GM18519 (cell line): ENCODE data around the gene EIF5.
"Not testable (repeated sequence)": the region's sequence is repeated elsewhere in the genome, so short reads cannot be mapped to it uniquely, and the experiment has no call there.

ENCODE experiments used
- ATAC-seq: cut with Tn5 transposase; IDR thresholded peaks from one replicate; pipeline ENCODE4 v1.9.1; 2021; ENCODE audit warnings: mild to moderate bottlenecking, moderate library complexity; ENCODE audit not compliant: unreplicated experiment, low FRiP score

The EIF5 gene

DNA sequence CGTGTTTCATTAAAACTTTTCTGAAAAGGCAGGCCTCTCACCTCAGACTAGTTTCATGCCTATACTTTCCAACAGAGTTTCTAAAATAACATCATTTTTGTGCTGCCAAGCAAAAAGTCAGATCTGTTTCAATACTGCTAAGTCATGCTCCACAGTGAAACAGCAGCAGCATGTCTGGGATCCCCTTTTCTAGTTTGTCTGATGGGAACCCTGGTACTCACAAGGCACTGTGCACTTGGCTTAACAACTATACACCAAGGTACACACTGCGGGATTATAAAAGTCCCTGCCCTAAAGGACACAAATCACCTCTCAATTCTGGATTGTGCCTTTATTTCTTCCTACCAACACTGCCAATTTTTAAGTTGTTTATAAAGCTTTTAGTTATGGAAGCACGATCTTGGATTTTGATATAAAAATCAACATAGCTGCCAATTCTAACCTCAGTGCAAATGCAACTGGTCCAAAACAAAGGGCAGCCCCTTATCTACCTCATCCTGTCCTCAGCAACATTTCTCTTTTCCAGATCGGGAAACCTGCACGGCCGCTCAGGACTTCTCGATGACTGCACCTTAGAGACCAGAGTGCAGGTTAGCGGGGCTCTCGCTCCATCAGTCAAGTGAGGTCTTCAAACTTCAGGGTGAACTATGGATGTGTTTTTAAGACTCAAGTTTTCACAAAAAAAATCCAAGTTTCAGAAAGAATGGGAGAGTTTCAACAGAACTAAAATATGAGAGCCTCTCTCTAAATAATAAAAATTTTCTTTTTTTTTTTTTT is 1.7 kb upstream of the EIF5 start:
- no peak for ATAC-seq

DNA sequence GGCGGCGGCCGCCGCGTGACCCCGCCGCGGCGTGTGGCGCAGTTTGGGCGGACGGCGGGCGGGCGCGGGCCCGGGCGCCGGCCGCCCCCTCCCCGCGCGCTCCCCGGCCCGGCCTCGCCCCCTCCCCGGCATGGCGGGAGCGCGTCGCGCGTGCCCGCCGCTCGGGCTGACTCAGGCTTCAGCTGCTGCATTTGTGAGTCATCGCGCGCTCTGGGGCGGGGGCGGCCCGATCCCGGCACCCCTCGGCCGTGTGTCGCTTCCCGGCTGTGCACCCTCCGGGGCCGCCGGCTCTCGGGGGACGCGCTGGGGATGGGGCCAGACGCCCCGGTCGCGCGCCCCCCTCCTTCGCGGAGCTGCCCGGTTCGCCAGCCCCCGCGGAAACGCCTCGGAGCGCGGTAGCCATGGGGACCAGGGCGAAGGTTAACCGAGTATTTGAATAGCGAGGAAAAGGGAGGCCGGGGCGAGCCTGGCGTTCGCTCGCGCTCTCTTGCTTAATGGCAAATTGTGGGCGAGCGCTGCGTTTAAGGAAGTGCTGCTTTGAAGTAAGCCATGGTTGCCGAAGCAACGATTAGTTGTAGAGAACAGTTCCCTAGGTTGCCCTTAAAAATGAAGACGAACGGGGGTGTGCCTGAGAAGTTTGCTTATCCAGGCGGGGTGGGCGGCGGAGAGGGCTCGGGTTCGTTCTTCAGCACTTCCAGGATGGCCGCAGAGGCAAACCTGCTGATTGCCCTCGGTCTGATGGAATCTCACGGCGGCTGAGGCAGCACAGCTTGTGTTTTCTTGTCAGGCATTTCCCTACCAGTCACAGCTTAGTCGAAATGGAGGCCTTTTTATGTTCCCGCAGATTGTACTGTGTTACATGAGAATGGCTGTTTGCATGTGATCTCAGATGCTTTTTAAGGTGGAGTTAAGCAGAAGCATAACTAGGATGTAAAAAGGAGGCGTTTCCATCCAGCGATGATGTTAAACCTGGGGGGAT is 896 bp downstream of the EIF5 start:
- no peak for ATAC-seq

DNA sequence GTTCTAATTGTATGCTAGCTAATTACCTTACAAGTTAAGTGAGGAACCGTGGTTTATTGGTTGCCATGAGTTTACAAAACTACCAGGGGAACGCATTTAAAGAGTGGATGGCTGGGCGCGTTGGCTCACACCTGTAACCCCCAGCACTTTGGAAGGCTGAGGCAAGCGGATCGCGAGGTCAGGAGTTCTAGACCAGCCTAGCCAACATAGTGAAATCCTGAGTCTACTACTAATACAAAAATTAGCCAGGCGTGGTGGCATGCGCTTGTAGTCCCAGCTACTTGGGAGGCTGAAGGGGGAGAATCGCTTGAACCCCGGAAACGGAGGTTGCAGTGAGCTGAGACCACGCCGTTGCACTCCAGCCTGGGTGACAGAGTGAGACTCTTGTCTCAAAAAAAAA is 2.2 kb downstream of the EIF5 start:
- ATAC-seq: no peak

DNA sequence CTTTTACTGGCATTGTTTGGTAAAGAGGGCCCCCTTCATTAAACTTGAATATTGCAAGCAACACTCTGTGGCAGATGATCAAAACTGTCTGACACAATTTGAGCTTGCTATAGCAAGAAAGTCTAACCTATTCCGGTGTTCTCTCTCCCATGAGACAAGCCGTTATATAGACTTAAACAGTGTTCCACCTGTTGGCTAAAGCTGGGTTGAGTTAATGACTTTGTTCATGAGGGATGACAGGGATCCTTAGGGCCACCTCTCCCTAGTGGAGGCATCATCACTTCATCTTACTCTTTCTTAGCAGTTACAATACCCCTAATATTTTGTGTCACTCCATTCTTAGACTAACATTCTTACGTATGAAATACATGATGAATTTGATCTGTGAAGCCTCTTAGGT is 3.8 kb downstream of the EIF5 start:
- no peak for ATAC-seq

DNA sequence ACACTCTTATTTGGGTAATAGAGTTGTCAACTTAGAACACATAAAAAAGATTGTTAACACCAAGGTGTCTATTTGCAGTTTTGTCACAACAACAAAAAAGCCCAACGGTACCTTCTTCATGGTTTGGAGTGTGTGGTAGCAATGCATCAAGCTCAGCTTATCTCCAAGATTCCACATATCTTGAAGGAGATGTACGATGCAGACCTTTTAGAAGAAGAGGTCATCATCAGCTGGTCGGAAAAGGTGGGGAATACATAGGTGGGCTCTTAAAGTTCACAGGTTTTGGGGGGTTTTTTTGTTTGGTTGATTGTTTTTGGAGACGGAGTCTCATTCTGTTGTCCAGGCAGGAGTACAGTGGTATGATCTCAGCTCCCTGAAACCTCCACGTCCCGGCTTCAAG is 5.5 kb downstream of the EIF5 start:
- ATAC-seq: no peak

DNA sequence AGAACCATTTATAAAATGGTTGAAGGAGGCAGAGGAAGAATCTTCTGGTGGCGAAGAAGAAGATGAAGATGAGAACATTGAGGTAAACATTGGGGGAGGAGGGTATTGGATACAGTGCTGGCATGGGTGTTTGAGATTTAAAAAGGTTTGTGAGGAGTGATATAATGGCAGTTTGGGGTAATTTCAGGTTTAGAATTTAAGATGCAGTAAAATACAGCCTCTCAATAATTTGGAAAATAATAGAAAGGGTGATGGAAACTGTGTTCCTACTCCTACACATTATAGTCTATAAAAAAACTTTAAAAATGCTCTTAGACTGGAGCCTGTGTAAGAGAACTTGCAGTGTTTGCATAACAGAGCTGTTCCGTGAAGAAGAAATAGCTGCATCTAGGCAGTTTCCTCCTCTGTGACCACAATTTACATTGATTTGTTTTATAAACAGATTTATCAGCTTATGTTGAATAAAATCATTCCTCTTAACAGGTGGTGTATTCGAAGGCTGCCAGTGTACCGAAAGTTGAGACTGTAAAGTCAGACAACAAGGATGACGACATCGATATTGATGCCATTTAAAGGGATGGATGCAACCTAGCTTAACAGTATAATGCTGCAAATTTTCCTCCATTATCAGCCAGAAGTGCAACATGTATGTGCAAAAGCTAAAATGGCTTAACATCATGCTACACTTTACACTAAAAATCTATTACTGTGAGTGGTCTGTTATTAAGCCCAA is 6.6 kb downstream of the EIF5 start:
- ATAC-seq: no peak

DNA sequence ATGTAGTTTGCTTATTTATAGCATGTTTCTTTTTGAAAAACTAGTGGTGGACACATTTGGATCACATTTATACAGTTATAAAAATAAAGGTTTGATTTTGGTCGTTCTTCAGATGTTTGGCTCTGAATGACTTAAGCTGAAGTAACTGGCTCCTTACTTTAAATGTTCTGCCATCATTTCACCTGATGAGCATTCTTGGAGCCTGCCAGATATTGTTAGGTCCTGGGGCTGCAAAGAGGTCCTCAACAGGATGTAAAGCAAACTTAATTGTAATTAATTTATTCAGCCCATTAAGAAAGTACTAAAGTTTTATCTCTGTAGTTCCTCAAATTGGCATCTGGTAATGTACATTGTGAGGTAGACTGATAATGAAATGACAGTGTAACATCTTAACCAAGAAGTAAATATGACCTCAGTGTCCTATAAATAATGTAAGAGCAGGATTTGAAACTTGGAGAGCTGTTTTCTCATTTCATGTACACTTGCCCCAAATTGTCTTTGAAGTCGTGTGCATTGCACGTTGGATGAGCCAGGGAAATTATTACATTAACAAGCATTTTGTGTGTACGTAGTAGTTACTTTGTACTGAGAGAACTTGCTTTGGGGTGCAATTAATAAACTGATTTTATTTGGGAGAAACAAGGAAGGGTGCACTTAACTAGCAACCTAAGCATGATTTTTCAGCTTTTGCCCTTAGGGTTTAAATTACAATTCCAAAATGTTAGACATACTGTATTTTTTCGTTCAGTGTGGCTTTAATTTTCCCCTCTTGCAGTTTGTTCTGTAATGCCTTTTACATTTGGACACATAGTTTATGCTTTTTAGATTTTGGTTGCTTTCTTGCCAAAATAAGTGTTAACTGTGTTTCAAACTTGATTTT is 7.5 kb downstream of the EIF5 start:
- no peak for ATAC-seq

DNA sequence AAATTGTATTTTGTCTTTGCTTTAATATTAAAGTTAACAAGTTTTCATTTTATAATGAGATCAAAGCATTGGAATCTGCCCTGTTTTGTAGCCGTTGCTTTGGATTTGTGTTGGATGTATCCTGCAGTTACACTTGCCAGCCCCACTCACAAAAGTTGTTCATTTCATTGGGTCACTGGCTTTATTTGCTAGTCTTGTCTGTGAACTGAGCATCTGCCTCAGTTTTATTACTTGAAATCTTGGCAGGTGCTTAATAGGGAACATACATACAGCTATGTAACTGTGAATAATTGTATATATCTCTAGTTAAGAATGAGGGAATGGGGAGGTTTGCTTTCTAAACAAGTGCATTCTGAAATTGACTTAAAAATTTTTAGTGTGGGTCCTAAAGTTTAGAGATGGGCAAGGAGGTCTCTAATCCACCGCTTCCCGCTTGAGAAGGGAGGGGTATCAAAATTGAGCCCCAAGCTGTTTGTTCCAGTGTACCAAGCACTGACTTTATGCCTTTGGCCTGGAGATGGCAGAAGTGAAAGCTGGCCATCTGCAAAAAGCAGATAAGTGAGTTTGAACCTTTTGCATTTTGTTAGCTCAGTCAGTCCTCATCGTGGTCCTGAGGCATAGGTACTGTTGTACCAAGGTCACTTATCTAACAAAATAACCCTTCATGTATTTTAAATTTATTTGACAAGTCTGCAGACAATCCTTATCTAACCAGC is 9.3 kb downstream of the EIF5 start:
- no peak for ATAC-seq

DNA sequence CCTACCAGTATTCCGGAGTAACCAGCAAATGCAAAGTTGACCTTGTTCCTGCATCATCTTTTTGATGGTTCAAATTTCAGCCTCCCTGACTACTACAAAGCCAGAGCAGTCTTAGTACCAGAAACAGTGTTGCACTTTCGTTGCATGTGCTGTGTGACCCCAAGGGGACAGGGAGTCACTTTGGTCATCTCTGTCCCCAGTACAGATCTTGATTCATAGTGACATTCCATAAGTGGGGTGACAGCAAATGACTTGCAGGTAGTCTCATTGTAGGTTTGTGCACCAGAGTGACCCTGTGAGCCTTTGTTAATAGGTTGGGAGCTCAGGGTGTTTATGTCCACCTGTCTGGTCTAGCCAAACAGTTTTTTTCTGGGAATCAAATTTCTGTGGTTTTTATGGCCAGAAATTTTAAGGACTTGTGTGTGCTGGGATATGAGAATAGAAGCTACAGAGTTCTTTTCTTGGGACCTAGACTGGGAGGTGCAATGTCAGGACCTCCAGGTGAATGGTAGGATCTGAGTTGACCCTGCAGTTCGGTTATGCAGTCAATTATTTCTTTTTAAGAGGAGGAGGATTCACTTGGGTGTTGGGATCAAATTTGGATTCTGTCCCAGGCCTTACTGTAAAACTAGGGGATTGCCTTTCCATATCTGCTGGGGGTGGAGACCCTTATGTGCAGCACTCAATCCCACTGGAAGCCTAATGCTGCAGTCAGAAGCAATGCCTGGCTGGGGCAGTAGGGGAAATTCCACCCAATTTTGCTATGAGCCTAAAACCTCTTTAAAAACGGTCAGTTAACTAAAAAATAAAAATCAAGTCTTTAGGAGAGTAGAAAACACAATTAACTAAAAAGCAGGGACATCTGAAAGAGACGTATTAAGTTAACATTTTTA is 10.1 kb downstream of the EIF5 start:
- ATAC-seq: no peak

DNA sequence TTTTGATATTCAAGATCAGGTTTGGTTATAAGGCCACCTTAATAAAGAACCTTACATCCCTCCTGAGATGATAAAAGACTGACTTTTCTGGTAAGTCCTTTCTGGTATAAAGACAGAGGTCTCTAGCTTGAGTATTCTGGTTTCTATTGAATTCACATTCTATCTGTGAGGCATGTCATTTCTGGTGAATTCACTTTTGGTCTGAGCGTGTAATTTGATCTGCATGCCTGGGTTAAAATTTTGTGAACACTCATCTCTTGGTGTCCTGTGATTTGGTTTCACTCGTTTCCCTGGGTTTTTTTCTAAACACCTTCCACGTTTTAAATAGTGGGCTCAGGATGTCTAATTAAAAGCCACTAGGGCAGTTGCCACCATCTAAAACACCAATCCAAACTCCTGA is 12.2 kb downstream of the EIF5 start:
- ATAC-seq: no peak

DNA sequence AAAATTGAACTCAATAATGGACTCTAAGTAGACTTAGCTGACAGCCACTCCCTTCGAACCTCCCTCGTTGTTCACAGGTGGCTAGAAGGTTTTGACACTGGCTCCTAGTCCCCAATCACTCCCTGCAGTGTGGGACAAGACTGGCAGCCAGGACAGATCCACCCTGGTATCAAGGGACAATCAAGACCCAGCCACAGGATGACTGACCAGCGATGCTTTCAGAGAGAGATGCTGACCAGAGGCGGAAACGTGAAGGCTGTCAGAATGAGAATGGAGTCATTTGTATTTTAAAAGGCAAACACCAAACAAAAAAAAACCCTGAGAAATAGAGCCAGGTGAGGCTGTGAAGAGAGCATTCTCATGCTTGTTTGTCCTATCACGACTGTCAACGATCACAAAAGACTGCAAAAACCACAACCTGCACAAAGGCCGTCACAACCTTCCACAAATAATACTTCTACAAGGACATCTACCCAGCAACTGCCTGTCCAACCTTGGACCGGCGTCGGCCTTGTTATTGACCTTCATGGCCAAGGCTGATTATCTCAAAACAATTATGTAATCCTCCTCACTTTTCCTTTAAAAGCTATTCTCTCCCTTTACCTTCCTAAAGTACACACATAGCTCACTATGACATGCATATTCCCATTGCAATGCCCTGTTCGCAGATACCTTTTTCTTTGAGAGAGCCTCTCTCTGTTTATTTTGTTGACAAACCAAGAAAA is 13.2 kb downstream of the EIF5 start:
- no peak for ATAC-seq

DNA sequence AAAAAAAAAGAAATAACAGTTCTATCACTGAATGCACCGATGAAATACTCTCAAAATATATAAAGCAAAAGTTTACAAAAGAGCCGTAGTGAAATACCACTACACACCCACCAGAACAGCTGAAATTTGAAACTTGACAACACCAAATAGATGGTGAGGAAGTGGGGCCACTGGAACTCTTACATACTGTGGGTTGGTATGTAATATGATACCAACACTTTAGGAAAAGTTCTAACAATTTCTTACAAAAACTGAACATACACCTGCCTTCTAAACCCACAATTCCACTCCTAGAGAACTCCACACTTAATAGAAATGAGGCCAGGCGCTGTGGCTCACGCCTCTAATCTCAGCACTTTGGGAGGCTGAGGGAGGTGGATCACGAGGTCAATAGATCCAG is 14.1 kb downstream of the EIF5 start:
- ATAC-seq: no peak

DNA sequence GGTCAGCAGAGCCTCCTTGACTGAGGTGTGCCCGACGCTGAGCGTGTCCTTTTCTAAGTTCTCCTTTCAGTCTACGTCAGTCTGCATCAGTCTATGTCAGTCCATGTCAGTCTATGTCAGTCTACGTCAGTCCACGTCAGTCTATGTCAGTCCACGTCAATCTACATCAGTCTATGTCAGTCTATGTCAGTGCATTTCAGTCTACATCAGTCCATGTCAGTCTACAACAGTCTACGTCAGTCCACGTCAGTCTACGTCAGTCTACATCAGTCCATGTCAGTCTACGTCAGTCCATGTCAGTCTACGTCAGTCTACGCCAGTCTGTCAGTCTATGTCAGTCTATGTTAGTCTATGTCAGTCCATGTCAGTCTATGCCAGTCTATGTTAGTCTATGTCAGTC is 15.9 kb downstream of the EIF5 start:
- no peak for ATAC-seq

DNA sequence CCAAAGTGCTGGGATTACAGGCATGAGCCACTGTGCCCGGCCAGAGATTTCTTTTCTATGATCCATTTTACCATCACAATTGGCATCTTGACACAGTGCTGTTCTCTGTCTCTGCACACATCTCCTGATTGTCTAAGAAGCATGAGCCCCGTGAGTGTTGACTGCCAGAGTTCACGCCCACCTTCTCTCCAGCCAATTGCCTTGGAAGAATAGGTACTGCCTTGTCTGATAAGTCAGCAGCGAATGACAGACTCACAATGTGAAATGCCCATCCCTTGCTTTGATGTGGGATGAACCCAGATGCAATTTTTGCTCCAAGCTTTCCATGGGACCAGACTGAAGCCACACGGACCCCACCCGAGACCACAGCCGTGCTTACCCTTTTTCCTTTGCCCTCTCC is 19.3 kb downstream of the EIF5 start:
- no peak for ATAC-seq

DNA sequence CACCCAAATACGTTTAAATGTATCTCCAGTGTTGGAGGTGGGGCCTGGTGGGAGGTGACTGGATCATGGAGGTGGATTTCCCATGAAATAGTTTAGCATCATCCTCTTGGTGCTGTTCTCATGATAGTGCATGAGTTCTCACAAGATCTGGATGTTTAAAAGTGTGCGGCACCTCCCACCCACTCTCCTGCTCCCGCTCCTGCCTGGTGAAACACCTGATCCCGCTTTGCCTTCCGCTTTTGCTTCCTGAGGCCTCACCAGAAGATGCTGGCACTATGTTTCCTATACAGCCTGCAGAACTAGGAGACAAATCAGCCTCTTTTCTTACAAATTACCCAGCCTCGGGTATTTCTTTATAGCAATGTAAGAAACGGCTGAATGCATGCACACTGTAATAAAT is 20.1 kb downstream of the EIF5 start:
- no peak for ATAC-seq

DNA sequence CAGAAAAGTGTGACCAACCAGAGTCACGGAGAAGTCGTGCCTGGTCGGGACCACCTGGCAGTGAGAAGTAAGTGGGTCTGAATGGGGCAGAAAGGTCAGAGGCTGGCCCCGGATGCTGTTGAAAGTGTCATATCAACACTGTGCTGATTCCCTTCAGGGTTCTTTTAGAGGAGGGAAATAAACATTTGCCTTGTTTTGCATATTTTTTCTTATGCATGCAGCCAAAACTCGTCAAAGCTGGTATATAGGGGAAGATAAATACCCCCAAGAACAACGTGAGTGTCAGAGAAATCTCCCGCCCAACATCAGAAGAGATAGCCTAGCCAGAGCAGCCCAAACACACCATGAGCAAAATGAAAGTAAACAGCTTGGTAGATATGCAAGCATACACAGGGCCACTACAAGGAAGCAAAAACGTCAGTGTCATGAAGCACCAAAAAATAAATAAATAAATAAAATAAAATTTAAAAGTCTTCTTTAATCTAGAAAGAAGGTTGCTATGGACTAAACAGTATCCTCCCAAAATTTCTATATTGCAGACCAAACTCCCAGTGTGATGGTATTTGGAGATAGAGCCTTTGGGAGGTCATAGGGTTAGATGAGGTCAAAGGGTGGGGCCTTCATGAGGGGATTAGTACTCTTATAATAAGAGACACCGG is 22.1 kb downstream of the EIF5 start:
- no peak for ATAC-seq

DNA sequence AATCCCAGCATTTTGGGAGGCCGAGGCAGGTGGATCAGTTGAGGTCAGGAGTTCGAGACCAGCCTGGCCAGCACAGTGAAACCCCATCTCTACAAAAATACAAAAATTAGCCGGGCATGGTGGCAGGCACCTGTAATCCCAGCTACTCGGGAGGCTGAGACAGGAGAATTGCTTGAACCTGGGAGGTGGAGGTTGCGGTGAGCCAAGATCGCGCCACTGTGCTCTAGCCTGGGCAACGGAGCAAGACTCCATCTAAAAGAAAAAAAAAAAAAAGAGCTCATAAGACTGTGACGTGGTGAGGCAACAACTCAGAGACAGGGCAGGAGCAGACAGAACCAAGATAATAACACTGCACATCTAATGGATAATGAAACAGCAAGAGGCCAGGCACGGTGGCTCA is 23.5 kb downstream of the EIF5 start:
- not testable (repeated sequence) for ATAC-seq
